Mammary epithelial cell (primary cell): ENCODE data around the gene XYLT1.

ENCODE experiments used
- CTCF ChIP-seq, 2 donors: IDR thresholded peaks in 1 of 2; conservative IDR thresholded peaks in 1 of 2; 2 replicates each; pipeline ENCODE4 v1.5.1; 2011 to 2012; ENCODE audit warnings: inconsistent platforms in 2 of 2, low read length in 2 of 2, mild to moderate bottlenecking in 2 of 2, control low read depth in 1 of 2, low read depth in 1 of 2; ENCODE audit not compliant: insufficient read depth in 1 of 2; ENCODE audit errors: extremely low read depth in 1 of 2
- EZH2 ChIP-seq: IDR thresholded peaks from 2 replicates; pipeline ENCODE4 v1.6.1; 2012; ENCODE audit warnings: low read length, inconsistent platforms, borderline replicate concordance

- no peak for TF ChIP-seq CTCF (conservative IDR thresholded peaks at IDR 0.05 in 1 of 2, IDR thresholded peaks at IDR 0.05 in 1 of 2; ENCODE audit: extremely low read depth in 1 of 2, insufficient read depth in 1 of 2, low read depth in 1 of 2, low read length in 2 of 2)
- TF ChIP-seq EZH2, result no peak
These were observed 36.9 kb downstream of the XYLT1 start for GRCh38 chr16:17433577-17434451.
